ENCODE results near the gene ANKRD23. TPM values are rescaled to one million over a fixed set of nuclear protein-coding genes. Genes with fewer than 3 reads are reported as not detected.
A peak's percentile ranks its signal among the peaks of the same experiment; 100 is the strongest.

Gene ANKRD23
- total and polyA plus RNA-seq, 2 of the 13 experiments (the other 11 are each of a cell fraction or from before 2014, with no cell fraction given) = 1.5 to 1.6 TPM

DNA sequence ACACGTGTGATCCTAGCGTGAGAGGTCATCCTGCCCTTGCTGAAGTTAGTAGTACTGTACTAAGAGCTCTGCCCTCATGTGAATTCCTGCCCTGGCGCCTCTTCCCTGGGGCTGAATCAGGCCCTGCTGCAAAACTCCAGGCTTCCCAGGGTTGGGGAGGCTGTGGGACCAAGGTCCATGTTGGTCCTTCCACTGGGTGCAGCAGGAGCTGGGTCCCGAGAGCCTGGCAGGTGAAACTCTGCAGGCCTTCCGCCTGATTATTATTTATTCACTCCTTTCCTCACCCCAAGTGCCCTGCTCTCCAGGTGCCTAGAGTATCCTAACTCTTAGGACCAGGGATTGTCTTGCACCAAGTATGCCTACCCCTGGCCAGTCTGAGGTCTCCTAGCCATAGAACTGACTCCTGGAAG lies 33.0 kb downstream of the ANKRD23 start (continued):
- TF ChIP-seq, protein P1, sequence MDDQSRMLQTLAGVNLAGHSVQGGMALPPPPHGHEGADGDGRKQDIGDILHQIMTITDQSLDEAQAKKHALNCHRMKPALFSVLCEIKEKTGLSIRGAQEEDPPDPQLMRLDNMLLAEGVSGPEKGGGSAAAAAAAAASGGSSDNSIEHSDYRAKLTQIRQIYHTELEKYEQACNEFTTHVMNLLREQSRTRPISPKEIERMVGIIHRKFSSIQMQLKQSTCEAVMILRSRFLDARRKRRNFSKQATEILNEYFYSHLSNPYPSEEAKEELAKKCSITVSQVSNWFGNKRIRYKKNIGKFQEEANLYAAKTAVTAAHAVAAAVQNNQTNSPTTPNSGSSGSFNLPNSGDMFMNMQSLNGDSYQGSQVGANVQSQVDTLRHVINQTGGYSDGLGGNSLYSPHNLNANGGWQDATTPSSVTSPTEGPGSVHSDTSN (CRISPR knock-in tag; IDR thresholded peaks at IDR 0.05; ENCODE audit: borderline replicate concordance) = no peak
- TF ChIP-seq, protein P2, sequence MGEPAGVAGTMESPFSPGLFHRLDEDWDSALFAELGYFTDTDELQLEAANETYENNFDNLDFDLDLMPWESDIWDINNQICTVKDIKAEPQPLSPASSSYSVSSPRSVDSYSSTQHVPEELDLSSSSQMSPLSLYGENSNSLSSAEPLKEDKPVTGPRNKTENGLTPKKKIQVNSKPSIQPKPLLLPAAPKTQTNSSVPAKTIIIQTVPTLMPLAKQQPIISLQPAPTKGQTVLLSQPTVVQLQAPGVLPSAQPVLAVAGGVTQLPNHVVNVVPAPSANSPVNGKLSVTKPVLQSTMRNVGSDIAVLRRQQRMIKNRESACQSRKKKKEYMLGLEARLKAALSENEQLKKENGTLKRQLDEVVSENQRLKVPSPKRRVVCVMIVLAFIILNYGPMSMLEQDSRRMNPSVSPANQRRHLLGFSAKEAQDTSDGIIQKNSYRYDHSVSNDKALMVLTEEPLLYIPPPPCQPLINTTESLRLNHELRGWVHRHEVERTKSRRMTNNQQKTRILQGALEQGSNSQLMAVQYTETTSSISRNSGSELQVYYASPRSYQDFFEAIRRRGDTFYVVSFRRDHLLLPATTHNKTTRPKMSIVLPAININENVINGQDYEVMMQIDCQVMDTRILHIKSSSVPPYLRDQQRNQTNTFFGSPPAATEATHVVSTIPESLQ (CRISPR knock-in tag; conservative IDR thresholded peaks at IDR 0.05) = no peak
- TF ChIP-seq MAZ (IDR thresholded peaks at IDR 0.05; ENCODE audit: borderline replicate concordance, low read depth, low read length) (no peak; the same call in 1 of the 2 replicates), MAZ (CRISPR knock-in tag; IDR thresholded peaks at IDR 0.05; ENCODE audit: low read depth) (no peak), ZNF720 (CRISPR knock-in tag; IDR thresholded peaks at IDR 0.05) (no peak), NCOA1 (CRISPR knock-in tag; IDR thresholded peaks at IDR 0.05) (peak; percentile 55; the same call in 1 of the 2 replicates), IKZF1 (IDR thresholded peaks at IDR 0.05) (no peak), ZNF841 (CRISPR knock-in tag; IDR thresholded peaks at IDR 0.05; ENCODE audit: borderline replicate concordance) (no peak), FOXJ3 (CRISPR knock-in tag; IDR thresholded peaks at IDR 0.05; ENCODE audit: borderline replicate concordance) (no peak), NAIF1 (CRISPR knock-in tag; IDR thresholded peaks at IDR 0.05; ENCODE audit: borderline replicate concordance) (no peak), POLR2AphosphoS5 (IDR thresholded peaks at IDR 0.05; ENCODE audit: low read depth, low read length) (no peak), NFIC (IDR thresholded peaks at IDR 0.05; ENCODE audit: low read length) (no peak), ZMYM3 (CRISPR knock-in tag; IDR thresholded peaks at IDR 0.05) (peak; percentile 77; the same call in 1 of the 2 replicates)
- TF ChIP-seq, protein P3, sequence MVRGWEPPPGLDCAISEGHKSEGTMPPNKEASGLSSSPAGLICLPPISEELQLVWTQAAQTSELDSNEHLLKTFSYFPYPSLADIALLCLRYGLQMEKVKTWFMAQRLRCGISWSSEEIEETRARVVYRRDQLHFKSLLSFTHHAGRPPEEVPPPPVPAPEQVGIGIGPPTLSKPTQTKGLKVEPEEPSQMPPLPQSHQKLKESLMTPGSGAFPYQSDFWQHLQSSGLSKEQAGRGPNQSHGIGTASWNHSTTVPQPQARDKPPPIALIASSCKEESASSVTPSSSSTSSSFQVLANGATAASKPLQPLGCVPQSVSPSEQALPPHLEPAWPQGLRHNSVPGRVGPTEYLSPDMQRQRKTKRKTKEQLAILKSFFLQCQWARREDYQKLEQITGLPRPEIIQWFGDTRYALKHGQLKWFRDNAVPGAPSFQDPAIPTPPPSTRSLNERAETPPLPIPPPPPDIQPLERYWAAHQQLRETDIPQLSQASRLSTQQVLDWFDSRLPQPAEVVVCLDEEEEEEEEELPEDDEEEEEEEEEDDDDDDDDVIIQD (CRISPR knock-in tag; IDR thresholded peaks at IDR 0.05; ENCODE audit: low read depth) = peak; percentile 55; the same call in 1 of the 2 replicates
- TF ChIP-seq, protein P4, sequence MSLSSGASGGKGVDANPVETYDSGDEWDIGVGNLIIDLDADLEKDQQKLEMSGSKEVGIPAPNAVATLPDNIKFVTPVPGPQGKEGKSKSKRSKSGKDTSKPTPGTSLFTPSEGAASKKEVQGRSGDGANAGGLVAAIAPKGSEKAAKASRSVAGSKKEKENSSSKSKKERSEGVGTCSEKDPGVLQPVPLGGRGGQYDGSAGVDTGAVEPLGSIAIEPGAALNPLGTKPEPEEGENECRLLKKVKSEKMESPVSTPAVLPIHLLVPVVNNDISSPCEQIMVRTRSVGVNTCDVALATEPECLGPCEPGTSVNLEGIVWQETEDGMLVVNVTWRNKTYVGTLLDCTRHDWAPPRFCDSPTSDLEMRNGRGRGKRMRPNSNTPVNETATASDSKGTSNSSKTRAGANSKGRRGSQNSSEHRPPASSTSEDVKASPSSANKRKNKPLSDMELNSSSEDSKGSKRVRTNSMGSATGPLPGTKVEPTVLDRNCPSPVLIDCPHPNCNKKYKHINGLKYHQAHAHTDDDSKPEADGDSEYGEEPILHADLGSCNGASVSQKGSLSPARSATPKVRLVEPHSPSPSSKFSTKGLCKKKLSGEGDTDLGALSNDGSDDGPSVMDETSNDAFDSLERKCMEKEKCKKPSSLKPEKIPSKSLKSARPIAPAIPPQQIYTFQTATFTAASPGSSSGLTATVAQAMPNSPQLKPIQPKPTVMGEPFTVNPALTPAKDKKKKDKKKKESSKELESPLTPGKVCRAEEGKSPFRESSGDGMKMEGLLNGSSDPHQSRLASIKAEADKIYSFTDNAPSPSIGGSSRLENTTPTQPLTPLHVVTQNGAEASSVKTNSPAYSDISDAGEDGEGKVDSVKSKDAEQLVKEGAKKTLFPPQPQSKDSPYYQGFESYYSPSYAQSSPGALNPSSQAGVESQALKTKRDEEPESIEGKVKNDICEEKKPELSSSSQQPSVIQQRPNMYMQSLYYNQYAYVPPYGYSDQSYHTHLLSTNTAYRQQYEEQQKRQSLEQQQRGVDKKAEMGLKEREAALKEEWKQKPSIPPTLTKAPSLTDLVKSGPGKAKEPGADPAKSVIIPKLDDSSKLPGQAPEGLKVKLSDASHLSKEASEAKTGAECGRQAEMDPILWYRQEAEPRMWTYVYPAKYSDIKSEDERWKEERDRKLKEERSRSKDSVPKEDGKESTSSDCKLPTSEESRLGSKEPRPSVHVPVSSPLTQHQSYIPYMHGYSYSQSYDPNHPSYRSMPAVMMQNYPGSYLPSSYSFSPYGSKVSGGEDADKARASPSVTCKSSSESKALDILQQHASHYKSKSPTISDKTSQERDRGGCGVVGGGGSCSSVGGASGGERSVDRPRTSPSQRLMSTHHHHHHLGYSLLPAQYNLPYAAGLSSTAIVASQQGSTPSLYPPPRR (CRISPR knock-in tag; IDR thresholded peaks at IDR 0.05; ENCODE audit: borderline replicate concordance) = no peak
- TF ChIP-seq, protein P5, sequence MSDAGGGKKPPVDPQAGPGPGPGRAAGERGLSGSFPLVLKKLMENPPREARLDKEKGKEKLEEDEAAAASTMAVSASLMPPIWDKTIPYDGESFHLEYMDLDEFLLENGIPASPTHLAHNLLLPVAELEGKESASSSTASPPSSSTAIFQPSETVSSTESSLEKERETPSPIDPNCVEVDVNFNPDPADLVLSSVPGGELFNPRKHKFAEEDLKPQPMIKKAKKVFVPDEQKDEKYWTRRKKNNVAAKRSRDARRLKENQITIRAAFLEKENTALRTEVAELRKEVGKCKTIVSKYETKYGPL (CRISPR knock-in tag; IDR thresholded peaks at IDR 0.05) = no peak
- TF ChIP-seq, protein P6, sequence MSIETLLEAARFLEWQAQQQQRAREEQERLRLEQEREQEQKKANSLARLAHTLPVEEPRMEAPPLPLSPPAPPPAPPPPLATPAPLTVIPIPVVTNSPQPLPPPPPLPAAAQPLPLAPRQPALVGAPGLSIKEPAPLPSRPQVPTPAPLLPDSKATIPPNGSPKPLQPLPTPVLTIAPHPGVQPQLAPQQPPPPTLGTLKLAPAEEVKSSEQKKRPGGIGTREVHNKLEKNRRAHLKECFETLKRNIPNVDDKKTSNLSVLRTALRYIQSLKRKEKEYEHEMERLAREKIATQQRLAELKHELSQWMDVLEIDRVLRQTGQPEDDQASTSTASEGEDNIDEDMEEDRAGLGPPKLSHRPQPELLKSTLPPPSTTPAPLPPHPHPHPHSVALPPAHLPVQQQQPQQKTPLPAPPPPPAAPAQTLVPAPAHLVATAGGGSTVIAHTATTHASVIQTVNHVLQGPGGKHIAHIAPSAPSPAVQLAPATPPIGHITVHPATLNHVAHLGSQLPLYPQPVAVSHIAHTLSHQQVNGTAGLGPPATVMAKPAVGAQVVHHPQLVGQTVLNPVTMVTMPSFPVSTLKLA (IDR thresholded peaks at IDR 0.05) = no peak
- TF ChIP-seq, protein P7, sequence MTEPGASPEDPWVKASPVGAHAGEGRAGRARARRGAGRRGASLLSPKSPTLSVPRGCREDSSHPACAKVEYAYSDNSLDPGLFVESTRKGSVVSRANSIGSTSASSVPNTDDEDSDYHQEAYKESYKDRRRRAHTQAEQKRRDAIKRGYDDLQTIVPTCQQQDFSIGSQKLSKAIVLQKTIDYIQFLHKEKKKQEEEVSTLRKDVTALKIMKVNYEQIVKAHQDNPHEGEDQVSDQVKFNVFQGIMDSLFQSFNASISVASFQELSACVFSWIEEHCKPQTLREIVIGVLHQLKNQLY (CRISPR knock-in tag; IDR thresholded peaks at IDR 0.05) = no peak

Measured in HepG2 (cell line).